Fibroblast of lung (primary cell): ENCODE results near the gene UBL5. TPM values are rescaled to one million over a fixed set of nuclear protein-coding genes. Genes with fewer than 3 reads are reported as not detected.

Experiments used
- DNase-seq, 2 donors: peaks; one replicate each; pipeline versions ENCODE4 v3.0.0 to v3.0.0-alpha.2; 2010; ENCODE audit warnings: low read depth in 2 of 2
- H2AFZ ChIP-seq: 2 replicates; pipeline ENCODE4 v1.5.1; 2012; ENCODE audit warnings: low read length, control low read depth, inconsistent platforms
- H3K27ac ChIP-seq: 2 replicates; pipeline ENCODE4 v1.5.1; 2011; ENCODE audit warnings: low read length, control low read depth; ENCODE audit not compliant: insufficient read depth
- H3K27me3 ChIP-seq: 2 replicates; pipeline ENCODE4 v1.5.1; 2011; ENCODE audit warnings: mild to moderate bottlenecking, low read length; ENCODE audit not compliant: control insufficient read depth, insufficient read depth
- H3K36me3 ChIP-seq: 2 replicates; pipeline ENCODE4 v1.5.1; 2011; ENCODE audit warnings: low read length; ENCODE audit not compliant: control insufficient read depth, insufficient read depth
- H3K4me1 ChIP-seq: 2 replicates; pipeline ENCODE4 v1.5.1; 2011; ENCODE audit warnings: low read length; ENCODE audit not compliant: control insufficient read depth, insufficient read depth; ENCODE audit errors: extremely low read depth
- H3K4me2 ChIP-seq: 2 replicates; pipeline ENCODE4 v1.5.1; 2011; ENCODE audit warnings: low read length, control low read depth; ENCODE audit not compliant: insufficient read depth; ENCODE audit errors: extremely low read depth
- H3K4me3 ChIP-seq, 4 experiments: fragments of 200-600 bp in 1 of 4; sonication (generic) in 1 of 4; replicated peaks in 1 of 4; 2 replicates each; pipeline ENCODE4 v1.5.1; 2011 to 2016; ENCODE audit warnings: low read length in 4 of 4, low read depth in 3 of 4, mild to moderate bottlenecking in 3 of 4, control low read depth in 2 of 4, inconsistent platforms in 1 of 4, mixed read lengths in 1 of 4; ENCODE audit not compliant: insufficient read depth in 1 of 4; ENCODE audit errors: control extremely low read depth in 1 of 4
- H3K79me2 ChIP-seq: 2 replicates; pipeline ENCODE4 v1.5.1; 2012; ENCODE audit warnings: mild to moderate bottlenecking, low read length, inconsistent platforms; ENCODE audit not compliant: control insufficient read depth, insufficient read depth
- H3K9ac ChIP-seq: 2 replicates; pipeline ENCODE4 v1.5.1; 2011; ENCODE audit warnings: mild to moderate bottlenecking, low read length, control low read depth; ENCODE audit not compliant: insufficient read depth
- H3K9me3 ChIP-seq: 2 replicates; pipeline ENCODE4 v1.5.1; 2012; ENCODE audit warnings: low read depth, low read length; ENCODE audit not compliant: control insufficient read depth, insufficient read depth
- H4K20me1 ChIP-seq: 2 replicates; pipeline ENCODE4 v1.5.1; 2011; ENCODE audit warnings: low read length; ENCODE audit not compliant: control insufficient read depth, insufficient read depth; ENCODE audit errors: extremely low read depth
- EZH2 ChIP-seq: IDR thresholded peaks from 2 replicates; pipeline ENCODE4 v1.5.1; 2012; ENCODE audit warnings: low read length, control low read depth, mild to moderate bottlenecking; ENCODE audit errors: missing control alignments
- polyA plus RNA-seq, 2 donors: library from polyadenylated mRNA; depleted of rRNA in 1 of 2; stranded (reverse) in 1 of 2; unstranded in 1 of 2; fragments of >200 nt; gene quantifications; 2 replicates each; pipeline ENCODE4 v1.2.1, GENCODE V29; 2011 to 2012; ENCODE audit warnings: missing spikeins in 1 of 2
- total RNA-seq: library from RNA; depleted of rRNA; stranded (reverse); fragments of >200 nt; gene quantifications from 2 replicates; pipeline ENCODE4 v1.2.1, GENCODE V29; 2014
- TF ChIP-seq, protein P1 (sequence below), 2 donors: IDR thresholded peaks in 1 of 2; conservative IDR thresholded peaks in 1 of 2; 1 replicate in 1 of 2; 2 replicates in 1 of 2; pipeline ENCODE4 v1.5.1; 2011 to 2012; ENCODE audit warnings: low read length in 2 of 2, control low read depth in 1 of 2, inconsistent platforms in 1 of 2, low read depth in 1 of 2, mild to moderate bottlenecking in 1 of 2

The UBL5 gene
- total and polyA plus RNA-seq, 2 donors (not counting 1 experiment from before 2014, with no cell fraction given): 154 to 1,038 TPM

DNA sequence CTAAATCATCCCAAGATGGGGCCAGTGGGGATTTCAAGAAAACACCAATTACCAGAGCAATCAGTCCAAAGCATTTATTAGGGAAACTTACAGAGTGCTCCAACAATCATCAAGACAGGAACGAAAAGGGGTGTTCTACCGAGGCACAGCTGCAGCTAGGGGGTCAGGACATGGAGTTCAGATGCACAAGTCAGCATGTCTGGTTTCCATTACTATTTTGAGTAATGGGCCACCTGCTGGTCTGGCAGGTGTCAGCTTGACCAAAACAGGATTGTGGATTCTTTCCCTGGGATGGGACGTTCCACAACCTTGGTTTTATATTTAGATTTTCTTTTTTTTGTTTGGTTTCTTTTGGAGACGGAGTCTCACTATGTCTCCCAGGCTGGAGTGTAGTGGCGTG, 3.9 kb upstream of the UBL5 start:
- H3K4me3 ChIP-seq: no peak overlapping the region
- H3K9me3 ChIP-seq: no peaks in the 10 kb centered on the region
- TF ChIP-seq EZH2: no peak
- TF ChIP-seq, protein P1, sequence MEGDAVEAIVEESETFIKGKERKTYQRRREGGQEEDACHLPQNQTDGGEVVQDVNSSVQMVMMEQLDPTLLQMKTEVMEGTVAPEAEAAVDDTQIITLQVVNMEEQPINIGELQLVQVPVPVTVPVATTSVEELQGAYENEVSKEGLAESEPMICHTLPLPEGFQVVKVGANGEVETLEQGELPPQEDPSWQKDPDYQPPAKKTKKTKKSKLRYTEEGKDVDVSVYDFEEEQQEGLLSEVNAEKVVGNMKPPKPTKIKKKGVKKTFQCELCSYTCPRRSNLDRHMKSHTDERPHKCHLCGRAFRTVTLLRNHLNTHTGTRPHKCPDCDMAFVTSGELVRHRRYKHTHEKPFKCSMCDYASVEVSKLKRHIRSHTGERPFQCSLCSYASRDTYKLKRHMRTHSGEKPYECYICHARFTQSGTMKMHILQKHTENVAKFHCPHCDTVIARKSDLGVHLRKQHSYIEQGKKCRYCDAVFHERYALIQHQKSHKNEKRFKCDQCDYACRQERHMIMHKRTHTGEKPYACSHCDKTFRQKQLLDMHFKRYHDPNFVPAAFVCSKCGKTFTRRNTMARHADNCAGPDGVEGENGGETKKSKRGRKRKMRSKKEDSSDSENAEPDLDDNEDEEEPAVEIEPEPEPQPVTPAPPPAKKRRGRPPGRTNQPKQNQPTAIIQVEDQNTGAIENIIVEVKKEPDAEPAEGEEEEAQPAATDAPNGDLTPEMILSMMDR (conservative IDR thresholded peaks at IDR 0.05 in 1 of 2, IDR thresholded peaks at IDR 0.05 in 1 of 2; ENCODE audit: low read depth in 1 of 2, low read length in 2 of 2): no peak
- H4K20me1 ChIP-seq: peaks cover 2% of the 10 kb centered on the region
- no peak overlapping the region for H2AFZ ChIP-seq
- DNase-seq: no peak
- no peak overlapping the region for H3K9ac ChIP-seq
- H3K36me3 ChIP-seq: peaks cover 1% of the 10 kb centered on the region
- H3K4me1 ChIP-seq: peaks cover 4% of the 10 kb centered on the region
- H3K27me3 ChIP-seq: no peaks in the 10 kb centered on the region
- H3K4me2 ChIP-seq: no peak overlapping the region
- peaks cover 27% of the 10 kb centered on the region for H3K79me2 ChIP-seq
- H3K27ac ChIP-seq: no peak overlapping the region

DNA sequence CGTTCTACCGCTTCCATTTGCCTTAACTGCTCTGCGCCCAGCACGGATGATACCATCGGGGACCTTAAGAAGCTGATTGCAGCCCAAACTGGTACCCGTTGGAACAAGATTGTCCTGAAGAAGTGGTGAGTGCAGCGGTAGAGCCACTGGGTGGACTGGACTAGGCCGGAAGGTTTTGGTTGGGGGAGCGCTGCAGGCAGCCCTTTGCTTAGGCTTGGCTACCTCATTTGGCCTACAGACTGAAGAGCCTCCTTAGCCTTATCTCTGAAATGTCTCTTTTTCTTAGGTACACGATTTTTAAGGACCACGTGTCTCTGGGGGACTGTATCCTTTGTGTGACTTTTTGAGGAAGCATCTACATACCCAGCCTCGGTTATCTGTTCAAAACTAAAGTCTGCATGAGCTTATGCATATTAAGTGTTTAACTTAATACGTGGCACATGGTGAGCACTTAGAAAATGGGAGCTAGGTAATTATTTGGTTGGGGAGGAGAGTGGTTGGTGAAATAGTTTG, 889 bp downstream of the UBL5 start:
- Histone ChIP-seq H3K27ac (peak overlapping the region; percentile 73), H2AFZ (no peak overlapping the region), H4K20me1 (peaks cover 3% of the 10 kb centered on the region), H3K4me2 (peak overlapping the region; percentile 95), H3K27me3 (no peaks in the 10 kb centered on the region), H3K4me3 (peak overlapping the region; percentile 88 to 100 (median 96)), H3K9ac (peak overlapping the region; percentile 87), H3K4me1 (peaks cover 6% of the 10 kb centered on the region), H3K79me2 (peaks cover 35% of the 10 kb centered on the region), H3K36me3 (peaks cover 3% of the 10 kb centered on the region), H3K9me3 (no peaks in the 10 kb centered on the region)
- no peak for TF ChIP-seq EZH2
- TF ChIP-seq, protein P1 (conservative IDR thresholded peaks at IDR 0.05 in 1 of 2, IDR thresholded peaks at IDR 0.05 in 1 of 2; ENCODE audit: low read depth in 1 of 2, low read length in 2 of 2): no peak
- DNase-seq: no peak

DNA sequence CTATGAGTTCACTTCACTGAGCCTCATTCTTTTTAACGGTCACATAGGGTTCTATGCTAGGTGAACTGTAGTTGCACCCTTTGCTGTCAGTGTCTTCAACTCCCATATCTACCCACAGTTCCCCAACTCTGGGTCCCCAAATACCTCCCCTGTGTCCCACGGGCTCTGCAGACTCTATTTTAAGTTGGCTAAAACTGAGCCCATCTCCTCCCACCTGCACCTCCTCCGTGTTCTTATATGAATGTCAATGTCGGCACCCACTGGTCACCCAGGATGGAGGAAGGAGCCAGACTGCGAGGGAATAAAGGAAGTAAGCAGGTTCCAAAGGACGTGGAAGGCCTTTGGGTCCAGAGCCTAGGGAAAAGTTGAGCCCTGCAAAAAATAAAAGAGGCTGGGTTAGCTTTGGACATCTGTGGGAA, 6.6 kb downstream of the UBL5 start:
- H4K20me1 ChIP-seq: no peaks in the 10 kb centered on the region
- peak overlapping the region; percentile 10 for H3K27ac ChIP-seq
- H3K4me1 ChIP-seq: peaks cover 5% of the 10 kb centered on the region
- no peaks in the 10 kb centered on the region for H3K9me3 ChIP-seq
- peaks cover 21% of the 10 kb centered on the region for H3K79me2 ChIP-seq
- TF ChIP-seq, protein P1 (conservative IDR thresholded peaks at IDR 0.05 in 1 of 2, IDR thresholded peaks at IDR 0.05 in 1 of 2; ENCODE audit: low read depth in 1 of 2, low read length in 2 of 2): no peak
- no peak for TF ChIP-seq EZH2
- H3K9ac ChIP-seq: no peak overlapping the region
- H2AFZ ChIP-seq: no peak overlapping the region
- peaks cover 2% of the 10 kb centered on the region for H3K36me3 ChIP-seq
- H3K4me3 ChIP-seq: peak overlapping the region in 3 of 4 experiments; percentile 58 to 80 (median 78)
- H3K4me2 ChIP-seq: no peak overlapping the region
- no peaks in the 10 kb centered on the region for H3K27me3 ChIP-seq
- no peak for DNase-seq
